HG03565 (cell line): ENCODE results near the gene CSNK2A2.

Experiments
- ATAC-seq: cut with Tn5 transposase; IDR thresholded peaks from one replicate; pipeline ENCODE4 v1.9.1; 2021; ENCODE audit warnings: mild to moderate bottlenecking, moderate library complexity; ENCODE audit not compliant: unreplicated experiment

Gene CSNK2A2

GRCh38 chr16:58114827-58115825 is 82.8 kb downstream of the CSNK2A2 start:
- ATAC-seq = no peak

GRCh38 chr16:58111302-58111627 is 86.6 kb downstream of the CSNK2A2 start:
- ATAC-seq = no peak

- no peak for ATAC-seq
These were observed 87.2 kb downstream of the CSNK2A2 start for GRCh38 chr16:58110571-58111301.

- no peak for ATAC-seq
These were observed 88.0 kb downstream of the CSNK2A2 start for GRCh38 chr16:58109881-58110280.

GRCh38 chr16:58109330-58109729 is 88.6 kb downstream of the CSNK2A2 start:
- no peak for ATAC-seq
